ENCODE results near the gene INVS. TPM values are rescaled to one million over a fixed set of nuclear protein-coding genes. Genes with fewer than 3 reads are reported as not detected.

The INVS gene
- total and polyA plus RNA-seq, 12 donors: 1.6 to 8.0 (median 5.5) TPM

DNA sequence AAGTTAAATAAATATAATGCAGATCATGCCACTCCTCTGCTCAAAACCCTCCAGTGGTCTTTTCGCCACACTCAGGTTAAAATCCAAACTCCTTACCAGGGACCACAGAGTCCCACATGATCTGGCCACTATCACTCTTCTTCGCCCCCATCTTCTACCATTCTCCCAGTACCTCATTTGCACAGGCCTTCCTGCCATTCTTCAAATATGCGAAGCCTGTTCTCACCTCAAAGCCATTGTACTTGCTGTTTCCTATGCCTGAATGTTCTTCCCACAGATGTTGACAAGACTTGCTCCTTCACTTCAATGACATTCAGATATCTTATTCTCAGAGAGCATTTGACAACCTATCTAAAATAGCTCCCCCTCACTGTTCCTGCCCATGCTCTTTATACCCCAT, 242.8 kb downstream of the INVS start:
- H3K9me3 ChIP-seq: no peaks in the 10 kb centered on the region
- peaks cover 0 to 48% (median 12%) of the 10 kb centered on the region in 9 donors for H3K36me3 ChIP-seq
- TF ChIP-seq CTCF (IDR thresholded peaks at IDR 0.05): no peak
- intact Hi-C loops (cut with DNase I): loop anchor here in 1 of 10 donors (10.0 kb wide), 1 partner anchor 93 kb away; no protein-coding TSS in a partner anchor
- no peak overlapping the region for H3K4me3 ChIP-seq
- H3K27ac ChIP-seq: no peak overlapping the region
- 95 to 97% methylated on average over 3 of the region's 3 CpGs for WGBS, 2 donors
- no peak for DNase-seq
- no peaks in the 10 kb centered on the region for H3K4me1 ChIP-seq
- no peak for ATAC-seq
- no peaks in the 10 kb centered on the region for H3K27me3 ChIP-seq

DNA sequence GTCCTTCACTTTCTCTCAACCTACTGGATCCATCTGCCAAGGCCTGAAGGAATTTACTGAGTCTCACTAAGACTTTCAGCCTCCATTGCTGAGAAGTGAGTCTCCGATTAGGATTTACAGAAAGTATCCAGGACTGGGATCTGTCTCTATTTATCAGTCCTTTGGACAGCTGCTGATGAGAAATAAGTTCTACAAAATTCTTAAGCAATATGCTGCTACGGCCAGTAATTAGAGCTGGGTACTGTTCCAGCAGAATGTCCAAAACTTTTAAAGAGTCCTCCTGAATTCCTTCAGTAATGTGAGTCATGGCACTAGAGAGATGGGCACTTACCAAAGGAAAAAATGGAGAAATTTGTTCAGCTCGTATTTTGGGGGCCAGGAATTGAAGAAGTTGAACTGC, 247.8 kb downstream of the INVS start:
- H3K27me3 ChIP-seq: no peaks in the 10 kb centered on the region
- DNase-seq (no peak), ATAC-seq (peak in 1 of 8 donors; percentile 76)
- H3K4me3 ChIP-seq: no peak overlapping the region
- WGBS, 2 donors: 68% methylated on average over 3 of the region's 3 CpGs
- no peak overlapping the region for H3K27ac ChIP-seq
- peaks cover 0 to 33% (median 12%) of the 10 kb centered on the region in 9 donors for H3K36me3 ChIP-seq
- intact Hi-C loops (cut with DNase I): loop anchor here in 1 of 10 donors (10.0 kb wide), 1 partner anchor 88 kb away; no protein-coding TSS in a partner anchor
- TF ChIP-seq CTCF (IDR thresholded peaks at IDR 0.05): no peak
- H3K9me3 ChIP-seq: no peaks in the 10 kb centered on the region
- peaks cover 0 to 20% (median 16%) of the 10 kb centered on the region in 9 donors for H3K4me1 ChIP-seq

DNA sequence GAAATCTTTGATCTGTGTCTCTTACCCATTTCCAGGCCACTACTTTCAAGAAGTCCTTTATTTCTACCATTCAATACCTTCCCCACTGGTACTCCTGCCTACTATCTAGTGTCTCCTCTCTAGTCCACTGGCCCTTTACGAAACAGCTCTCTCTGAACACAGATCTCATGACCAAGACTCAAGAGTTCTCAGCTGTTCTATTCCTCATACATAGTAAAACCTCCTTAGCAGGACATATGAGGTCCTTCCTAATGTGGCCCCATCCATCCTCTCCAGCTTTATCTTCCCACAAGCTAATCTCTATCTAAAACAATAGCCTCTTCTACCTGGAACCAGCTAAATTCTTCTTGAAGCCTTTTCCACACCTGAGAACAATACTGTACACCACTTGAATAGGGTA, 251.1 kb downstream of the INVS start:
- peaks cover 0 to 5% (median 0%) of the 10 kb centered on the region in 11 donors for H3K9me3 ChIP-seq
- no peak for DNase-seq
- no peak overlapping the region for H3K4me3 ChIP-seq
- no peak overlapping the region for H3K27ac ChIP-seq
- no peak for ATAC-seq
- 90 to 98% methylated on average over 1 of the region's 1 CpG for WGBS, 2 donors
- peaks cover 0 to 32% (median 16%) of the 10 kb centered on the region in 9 donors for H3K4me1 ChIP-seq
- intact Hi-C loops (cut with DNase I): loop anchor here in 5 of 10 donors (5.0 to 10.0 kb wide), 4 partner anchors 75 to 247 kb away; partner anchors contain the start of gene MSANTD3 (in 5 of the 5)
- peaks cover 0 to 26% (median 9%) of the 10 kb centered on the region in 9 donors for H3K36me3 ChIP-seq
- no peak for TF ChIP-seq CTCF (IDR thresholded peaks at IDR 0.05)
- H3K27me3 ChIP-seq: no peaks in the 10 kb centered on the region

Other genes starting within 250 kb of the INVS start
- gene STX17, start 192.6 kb upstream of the INVS start, total RNA-seq: 10 to 100 TPM; 21.4 to 31.1 (median 24.1) TPM
- 1 to 10 TPM; 4.1 to 7.8 TPM for gene STX17, start 192.6 kb upstream of the INVS start, polyA plus RNA-seq
- gene ERP44, start 243 bp upstream of the INVS start, total RNA-seq: 10 to 100 TPM; 11.9 to 19.8 (median 14.8) TPM
- 10 to 100 TPM; 15.6 to 19.5 TPM for gene ERP44, start 243 bp upstream of the INVS start, polyA plus RNA-seq

Measured in heart right ventricle (tissue), 16 donors.